GM12878 (cell line): ENCODE measurements around the gene CLDN16. TPM values are rescaled to one million over a fixed set of nuclear protein-coding genes. Genes with fewer than 3 reads are reported as not detected.

ENCODE experiments used
- ATAC-seq: fragments of 200-7000 bp; cut with Tn5 transposase; 3 replicates; pipeline ENCODE4 v1.9.1; 2020; ENCODE audit warnings: mild to moderate bottlenecking, moderate library complexity
- BruUV-seq: library from RNA; stranded (reverse); fragments of 400-500 nt; replicated peaks from 2 replicates; lab custom pipeline; 2021; lab: Mats Ljungman, UMichigan
- CTCF ChIA-PET: fragments of 300-600 bp; sonication (Branson Sonifier 250); formaldehyde crosslinking; extraction: SDS; loops from one replicate; lab custom pipeline; 2021; ENCODE audit warnings: inconsistent platforms; lab: Yijun Ruan, JAX
- POLR2A ChIA-PET: fragments of 350-600 bp; formaldehyde crosslinking; extraction: SDS; loops from one replicate; lab custom pipeline; 2021; ENCODE audit warnings: inconsistent platforms; lab: Charles Lee
- RAD21 ChIA-PET: fragments of 300-600 bp; sonication (Branson Sonifier 250); formaldehyde crosslinking; loops from one replicate; lab custom pipeline; 2023; ENCODE audit warnings: antibody characterized with exemption; ENCODE audit not compliant: unreplicated experiment; lab: Charles Lee
- SMC1A ChIA-PET: fragments of 300-600 bp; sonication (Branson Sonifier 250); formaldehyde crosslinking; loops from one replicate; lab custom pipeline; 2023; ENCODE audit not compliant: unreplicated experiment, uncharacterized antibody; lab: Charles Lee
- DNase-seq: peaks from one replicate; pipeline ENCODE4 v3.0.0-alpha.2; 2011; ENCODE audit warnings: low read depth, low spot score
- FAIRE-seq: peaks from 3 replicates; lab custom pipeline; 2011; peaks lifted over from hg19 to GRCh38; lab: Jason Lieb, UNC
- H2AFZ ChIP-seq: 2 replicates; pipeline ENCODE4 v1.6.0; 2011; ENCODE audit warnings: low read depth, low read length, control low read depth; ENCODE audit not compliant: control insufficient read depth
- H3K27ac ChIP-seq: 2 replicates; pipeline ENCODE4 v1.5.1; 2011; ENCODE audit warnings: control low read depth; ENCODE audit not compliant: control insufficient read depth, insufficient read depth
- H3K27me3 ChIP-seq, 2 experiments: replicated peaks in 1 of 2; 2 replicates each; pipeline versions ENCODE4 v1.6.0 to v1.6.1; 2011; ENCODE audit warnings: low read length in 1 of 2; ENCODE audit not compliant: control insufficient read depth in 2 of 2, insufficient read depth in 2 of 2
- H3K36me3 ChIP-seq, 2 experiments: 2 replicates each; pipeline ENCODE4 v1.5.1; 2011; ENCODE audit warnings: low read length in 1 of 2; ENCODE audit not compliant: control insufficient read depth in 2 of 2, insufficient read depth in 2 of 2
- H3K4me1 ChIP-seq: 2 replicates; pipeline ENCODE4 v1.6.1; 2011; ENCODE audit warnings: mild to moderate bottlenecking, low read length, moderate library complexity, mixed read lengths; ENCODE audit not compliant: control insufficient read depth, insufficient read depth
- H3K4me2 ChIP-seq: 2 replicates; pipeline ENCODE4 v1.6.0; 2011; ENCODE audit warnings: control low read depth; ENCODE audit not compliant: control insufficient read depth, insufficient read depth
- H3K4me3 ChIP-seq: fragments of 200-600 bp; sonication (generic); 2 replicates; pipeline ENCODE4 v1.5.1; 2016
- H3K79me2 ChIP-seq: 2 replicates; pipeline ENCODE4 v1.6.0; 2011; ENCODE audit warnings: low read length; ENCODE audit not compliant: control insufficient read depth, insufficient read depth
- H3K9ac ChIP-seq: 2 replicates; pipeline ENCODE4 v1.8.0; 2011; ENCODE audit warnings: low read length, control low read depth, mixed read lengths; ENCODE audit not compliant: control insufficient read depth, insufficient read depth
- H3K9me3 ChIP-seq: replicated peaks from 3 replicates; pipeline ENCODE4 v1.5.1; 2011; ENCODE audit warnings: mild to moderate bottlenecking, low read length; ENCODE audit not compliant: control insufficient read depth, insufficient read depth
- H4K20me1 ChIP-seq: 2 replicates; pipeline ENCODE4 v1.6.0; 2011; ENCODE audit not compliant: control insufficient read depth, insufficient read depth
- CBX3 ChIP-seq: fragments of 200-600 bp; sonication (generic); IDR thresholded peaks from 2 replicates; pipeline ENCODE4 v1.6.1; 2016; ENCODE audit warnings: low read depth, borderline replicate concordance
- CREM ChIP-seq: IDR thresholded peaks from 2 replicates; pipeline ENCODE4 v1.6.1; 2014; ENCODE audit warnings: antibody characterized with exemption, low read depth
- DPF2 ChIP-seq: fragments of 450-650 bp; IDR thresholded peaks from 2 replicates; pipeline ENCODE4 v1.6.1; 2017; ENCODE audit warnings: mild to moderate bottlenecking
- FOXK2 ChIP-seq: fragments of 450-650 bp; IDR thresholded peaks from 2 replicates; pipeline ENCODE4 v1.6.1; 2017; ENCODE audit warnings: mild to moderate bottlenecking, moderate library complexity
- RAD21 ChIP-seq: IDR thresholded peaks from 2 replicates; pipeline ENCODE4 v1.6.1; 2011; ENCODE audit warnings: mild to moderate bottlenecking, low read depth, low read length, moderate library complexity; ENCODE audit not compliant: insufficient read depth
- RB1 ChIP-seq: fragments of 450-650 bp; formaldehyde crosslinking; IDR thresholded peaks from 2 replicates; pipeline ENCODE4 v1.6.1; 2017; ENCODE audit warnings: mild to moderate bottlenecking, borderline replicate concordance
- SREBF2 ChIP-seq: IDR thresholded peaks from 2 replicates; pipeline ENCODE4 v1.6.1; 2012; ENCODE audit warnings: mild to moderate bottlenecking, low read length
- STAT1 ChIP-seq: fragments of 450-650 bp; conservative IDR thresholded peaks from 2 replicates; pipeline ENCODE4 v1.6.1; 2014; ENCODE audit warnings: antibody characterized with exemption, mild to moderate bottlenecking
- TAF1 ChIP-seq: IDR thresholded peaks from 2 replicates; pipeline ENCODE4 v1.6.1; 2011; ENCODE audit warnings: mild to moderate bottlenecking, low read depth, low read length, borderline replicate concordance
- TCF12 ChIP-seq: IDR thresholded peaks from 2 replicates; pipeline ENCODE4 v1.6.1; 2011; ENCODE audit warnings: low read depth, mild to moderate bottlenecking, low read length
- ZBED1 ChIP-seq: IDR thresholded peaks from 2 replicates; pipeline ENCODE4 v1.6.1; 2016; ENCODE audit warnings: borderline replicate concordance
- WGBS: methylation state at CpG from one replicate; pipeline ENCODE4 v1.1.6; 2016; ENCODE audit warnings: low lambda C conversion rate; ENCODE audit not compliant: insufficient replicate concordance, insufficient coverage; ENCODE audit errors: missing lambda C conversion rate; 5-methylcytosine and 5-hydroxymethylcytosine counted together
- in situ Hi-C: fragments of 300-500 bp; cut with MboI; formaldehyde crosslinking; loops from 9 replicates; pipeline ENCODE4 v1.14.3; 2018; ENCODE audit warnings: mixed read lengths
- intact Hi-C: fragments of 100-400 bp; cut with micrococcal nuclease; formaldehyde crosslinking; loops from one replicate; pipeline ENCODE4 v1.14.2; 2022; ENCODE audit not compliant: unreplicated experiment
- polyA plus RNA-seq, 11 experiments: library from polyadenylated mRNA; depleted of rRNA in 4 of 11; unstranded in 6 of 11; stranded (reverse) in 5 of 11; fragments of >200 nt; fragmentation: Nextera tagmentation in 4 of 11; fragmentation: Illumina TruSeq in 1 of 11; extraction: Ambion mirVana in 4 of 11; extraction: Trizol in 1 of 11; gene quantifications; 1 replicate in 1 of 11; 2 replicates in 10 of 11; pipeline versions ENCODE4 v1.2.1 to v1.2.3, GENCODE V29; 2011 to 2016; ENCODE audit warnings: inconsistent platforms in 2 of 11, missing spikeins in 2 of 11, low read depth in 1 of 11
- total RNA-seq, 4 experiments: library from RNA; depleted of rRNA in 3 of 4; stranded (reverse); fragments of >200 nt in 3 of 4; fragmentation: Illumina TruSeq in 1 of 4; extraction: Trizol in 1 of 4; gene quantifications; 2 replicates each; pipeline versions ENCODE4 v1.2.1 to v1.2.3, GENCODE V29; 2013 to 2021
- TF ChIP-seq, protein P1 (sequence below): fragments of 450-650 bp; IDR thresholded peaks from 2 replicates; pipeline ENCODE4 v1.6.1; 2014; ENCODE audit warnings: mild to moderate bottlenecking
- TF ChIP-seq, protein P2 (sequence below): fragments of 150-350 bp; IDR thresholded peaks from 2 replicates; pipeline ENCODE4 v1.6.1; 2016; ENCODE audit warnings: low read depth, low read length
- TF ChIP-seq, protein P3 (sequence below): fragments of 450-650 bp; IDR thresholded peaks from 2 replicates; pipeline ENCODE4 v1.6.1; 2016; ENCODE audit warnings: mild to moderate bottlenecking

CLDN16 gene
- total and polyA plus RNA-seq, 10 of the 15 experiments (the other 5 are each of a cell fraction or from before 2014, with no cell fraction given): 3.2 to 26.6 (median 4.0) TPM

DNA sequence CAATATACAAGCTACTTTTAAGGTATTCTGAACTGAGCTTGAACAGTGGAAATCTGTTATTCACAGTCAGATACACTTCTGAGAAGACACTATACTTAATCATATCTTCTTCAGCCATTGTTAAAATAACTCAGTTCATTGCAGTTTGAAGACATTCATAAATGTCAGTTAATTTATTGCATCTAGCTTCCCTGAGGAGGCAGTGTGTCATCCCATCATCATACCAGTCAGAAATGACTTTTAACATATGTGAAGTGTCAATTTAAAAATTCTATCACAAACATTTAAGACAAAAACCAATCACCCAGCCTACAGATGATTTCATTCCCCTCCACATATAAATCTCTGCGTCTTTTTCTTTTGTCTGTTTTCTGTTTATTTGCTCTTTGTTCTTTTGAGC, 54.3 kb downstream of the CLDN16 start:
- H3K79me2 ChIP-seq: no peaks in the 10 kb centered on the region
- no peak overlapping the region for H3K4me2 ChIP-seq
- no peaks in the 10 kb centered on the region for H4K20me1 ChIP-seq
- no peak overlapping the region for H2AFZ ChIP-seq
- TF ChIP-seq STAT1: no peak
- no peak for TF ChIP-seq RAD21
- no peak for TF ChIP-seq SREBF2
- TF ChIP-seq, protein P1, sequence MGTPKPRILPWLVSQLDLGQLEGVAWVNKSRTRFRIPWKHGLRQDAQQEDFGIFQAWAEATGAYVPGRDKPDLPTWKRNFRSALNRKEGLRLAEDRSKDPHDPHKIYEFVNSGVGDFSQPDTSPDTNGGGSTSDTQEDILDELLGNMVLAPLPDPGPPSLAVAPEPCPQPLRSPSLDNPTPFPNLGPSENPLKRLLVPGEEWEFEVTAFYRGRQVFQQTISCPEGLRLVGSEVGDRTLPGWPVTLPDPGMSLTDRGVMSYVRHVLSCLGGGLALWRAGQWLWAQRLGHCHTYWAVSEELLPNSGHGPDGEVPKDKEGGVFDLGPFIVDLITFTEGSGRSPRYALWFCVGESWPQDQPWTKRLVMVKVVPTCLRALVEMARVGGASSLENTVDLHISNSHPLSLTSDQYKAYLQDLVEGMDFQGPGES: no peak
- TF ChIP-seq FOXK2: no peak
- TF ChIP-seq, protein P2, sequence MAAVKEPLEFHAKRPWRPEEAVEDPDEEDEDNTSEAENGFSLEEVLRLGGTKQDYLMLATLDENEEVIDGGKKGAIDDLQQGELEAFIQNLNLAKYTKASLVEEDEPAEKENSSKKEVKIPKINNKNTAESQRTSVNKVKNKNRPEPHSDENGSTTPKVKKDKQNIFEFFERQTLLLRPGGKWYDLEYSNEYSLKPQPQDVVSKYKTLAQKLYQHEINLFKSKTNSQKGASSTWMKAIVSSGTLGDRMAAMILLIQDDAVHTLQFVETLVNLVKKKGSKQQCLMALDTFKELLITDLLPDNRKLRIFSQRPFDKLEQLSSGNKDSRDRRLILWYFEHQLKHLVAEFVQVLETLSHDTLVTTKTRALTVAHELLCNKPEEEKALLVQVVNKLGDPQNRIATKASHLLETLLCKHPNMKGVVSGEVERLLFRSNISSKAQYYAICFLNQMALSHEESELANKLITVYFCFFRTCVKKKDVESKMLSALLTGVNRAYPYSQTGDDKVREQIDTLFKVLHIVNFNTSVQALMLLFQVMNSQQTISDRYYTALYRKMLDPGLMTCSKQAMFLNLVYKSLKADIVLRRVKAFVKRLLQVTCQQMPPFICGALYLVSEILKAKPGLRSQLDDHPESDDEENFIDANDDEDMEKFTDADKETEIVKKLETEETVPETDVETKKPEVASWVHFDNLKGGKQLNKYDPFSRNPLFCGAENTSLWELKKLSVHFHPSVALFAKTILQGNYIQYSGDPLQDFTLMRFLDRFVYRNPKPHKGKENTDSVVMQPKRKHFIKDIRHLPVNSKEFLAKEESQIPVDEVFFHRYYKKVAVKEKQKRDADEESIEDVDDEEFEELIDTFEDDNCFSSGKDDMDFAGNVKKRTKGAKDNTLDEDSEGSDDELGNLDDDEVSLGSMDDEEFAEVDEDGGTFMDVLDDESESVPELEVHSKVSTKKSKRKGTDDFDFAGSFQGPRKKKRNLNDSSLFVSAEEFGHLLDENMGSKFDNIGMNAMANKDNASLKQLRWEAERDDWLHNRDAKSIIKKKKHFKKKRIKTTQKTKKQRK: no peak
- TF ChIP-seq DPF2: no peak
- TF ChIP-seq CREM: no peak
- TF ChIP-seq, protein P3, sequence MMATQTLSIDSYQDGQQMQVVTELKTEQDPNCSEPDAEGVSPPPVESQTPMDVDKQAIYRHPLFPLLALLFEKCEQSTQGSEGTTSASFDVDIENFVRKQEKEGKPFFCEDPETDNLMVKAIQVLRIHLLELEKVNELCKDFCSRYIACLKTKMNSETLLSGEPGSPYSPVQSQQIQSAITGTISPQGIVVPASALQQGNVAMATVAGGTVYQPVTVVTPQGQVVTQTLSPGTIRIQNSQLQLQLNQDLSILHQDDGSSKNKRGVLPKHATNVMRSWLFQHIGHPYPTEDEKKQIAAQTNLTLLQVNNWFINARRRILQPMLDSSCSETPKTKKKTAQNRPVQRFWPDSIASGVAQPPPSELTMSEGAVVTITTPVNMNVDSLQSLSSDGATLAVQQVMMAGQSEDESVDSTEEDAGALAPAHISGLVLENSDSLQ: no peak
- TF ChIP-seq TAF1: no peak
- TF ChIP-seq ZBED1: no peak
- no peak for TF ChIP-seq RB1
- TF ChIP-seq TCF12: no peak
- TF ChIP-seq CBX3: no peak
- BruUV-seq: no TSS peak
- WGBS: 100% methylated on average over 1 of the region's 1 CpG
- ChIA-PET CTCF (interaction anchor here (1.7 to 7.2 kb wide), 5 partner anchors 17 to 481 kb away, joined by 6 to 38 read pairs (median 21); no protein-coding TSS in a partner anchor), SMC1A (interaction anchor here (0.9 to 3.6 kb wide), 5 partner anchors 58 to 481 kb away, joined by 3 to 28 read pairs (median 3); no protein-coding TSS in a partner anchor), POLR2A (no interaction called here), RAD21 (interaction anchor here (1.3 to 2.4 kb wide), 3 partner anchors 17 to 218 kb away, joined by 5 to 12 read pairs (median 12); no protein-coding TSS in a partner anchor)
- ATAC-seq (no peak), FAIRE-seq (no peak), DNase-seq (no peak)
- H3K27me3 ChIP-seq: no peaks in the 10 kb centered on the region
- intact Hi-C loops: loop anchor here (5.0 kb wide), 1 partner anchor 475 kb away; no protein-coding TSS in a partner anchor
- no peak overlapping the region for H3K4me3 ChIP-seq
- no peak overlapping the region for H3K9ac ChIP-seq
- in situ Hi-C loops: no loop called here
- H3K4me1 ChIP-seq: no peaks in the 10 kb centered on the region
- no peaks in the 10 kb centered on the region for H3K36me3 ChIP-seq
- no peak overlapping the region for H3K27ac ChIP-seq
- H3K9me3 ChIP-seq: no peaks in the 10 kb centered on the region
